Measurements from ENCODE around the gene SEMA4D. TPM values are rescaled to one million over a fixed set of nuclear protein-coding genes. Genes with fewer than 3 reads are reported as not detected.

Gene SEMA4D
- total RNA-seq, 1 donor from 2014 or later, result 13.5 TPM

DNA sequence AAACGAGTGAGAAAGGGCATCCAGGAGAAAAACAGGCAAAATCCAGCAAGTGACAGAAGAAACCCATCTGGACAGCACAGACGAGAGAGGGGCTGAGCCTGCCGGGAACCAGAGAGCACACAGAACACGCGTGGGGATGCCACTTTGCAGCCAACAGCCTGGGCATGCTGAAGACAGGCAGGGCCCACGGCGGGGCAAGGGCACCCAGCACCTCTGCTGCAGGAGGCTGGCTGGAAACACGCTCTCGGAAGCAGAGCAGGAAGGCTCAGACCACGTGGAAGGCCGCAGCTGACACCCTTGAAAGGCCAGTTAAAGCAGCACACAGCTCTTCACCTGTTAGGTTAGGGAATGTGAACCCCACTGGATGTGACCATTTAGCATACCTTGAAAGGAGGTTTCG is 103.5 kb downstream of the SEMA4D start:
- no peak for DNase-seq (ENCODE audit: low spot score in 2 of 2)
- no peak overlapping the region for H3K27ac ChIP-seq
- H3K4me3 ChIP-seq, result no peak overlapping the region
- intact Hi-C loops (cut with DNase I), result no loop called here
- no peaks in the 10 kb centered on the region for H3K9me3 ChIP-seq
- no peaks in the 10 kb centered on the region for H3K27me3 ChIP-seq
- peaks cover 22 to 25% of the 10 kb centered on the region in 2 donors for H3K36me3 ChIP-seq
- no peak for TF ChIP-seq CTCF (IDR thresholded peaks at IDR 0.05)
- no peaks in the 10 kb centered on the region for H3K4me1 ChIP-seq

DNA sequence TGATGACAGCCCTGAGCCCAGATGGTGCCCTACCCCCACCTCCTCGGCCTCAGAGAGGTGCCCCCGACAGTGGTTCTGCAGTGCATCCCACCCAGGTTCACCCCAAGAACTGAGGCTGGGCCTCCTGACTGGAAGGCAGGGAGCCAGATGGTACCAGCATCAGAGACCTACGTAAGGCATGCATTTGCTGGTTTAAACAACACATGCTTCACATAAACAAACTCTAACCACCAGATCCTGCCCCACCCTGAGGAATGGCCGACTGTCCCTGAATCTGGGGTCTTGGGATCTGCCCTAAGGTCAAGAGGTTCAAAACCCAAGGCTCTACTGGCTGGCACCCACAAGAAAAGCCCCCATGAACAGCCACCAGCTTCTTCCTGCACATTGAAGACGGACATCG is 106.3 kb downstream of the SEMA4D start:
- H3K4me1 ChIP-seq, result no peaks in the 10 kb centered on the region
- H3K27me3 ChIP-seq, result no peaks in the 10 kb centered on the region
- no peak for DNase-seq (ENCODE audit: low spot score in 2 of 2)
- H3K36me3 ChIP-seq, result peaks cover 27 to 30% of the 10 kb centered on the region in 2 donors
- TF ChIP-seq CTCF (IDR thresholded peaks at IDR 0.05), result no peak
- intact Hi-C loops (cut with DNase I), result no loop called here
- no peaks in the 10 kb centered on the region for H3K9me3 ChIP-seq
- H3K4me3 ChIP-seq, result no peak overlapping the region
- H3K27ac ChIP-seq, result no peak overlapping the region

DNA sequence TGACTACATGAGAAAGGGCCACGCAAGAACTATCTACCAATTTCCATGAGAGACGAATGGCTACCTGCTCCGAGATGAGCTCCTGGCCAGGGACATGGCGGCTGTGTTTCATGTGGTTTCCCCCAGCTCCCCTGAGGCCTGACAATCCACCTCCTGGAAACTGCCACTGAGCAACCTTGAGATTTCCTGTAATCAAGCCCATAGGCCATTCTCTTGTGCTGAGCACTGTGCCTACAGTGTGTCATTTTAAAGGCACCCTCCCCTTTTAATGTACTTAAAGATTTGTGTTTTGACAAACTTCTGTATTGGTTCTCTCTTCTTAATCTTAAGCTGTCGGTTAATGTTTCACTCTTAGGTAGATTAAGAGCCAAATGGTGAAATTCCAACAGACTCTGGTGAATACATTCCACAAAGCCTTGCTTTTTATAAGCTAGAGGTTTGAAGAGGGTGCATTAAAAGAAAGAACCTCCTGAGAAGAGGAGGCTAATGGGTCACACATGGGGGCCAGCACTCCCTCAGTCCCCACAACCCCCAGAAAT is 107.3 kb downstream of the SEMA4D start:
- H3K36me3 ChIP-seq, result peaks cover 28 to 34% of the 10 kb centered on the region in 2 donors
- no peak for TF ChIP-seq CTCF (IDR thresholded peaks at IDR 0.05)
- no peak overlapping the region for H3K27ac ChIP-seq

DNA sequence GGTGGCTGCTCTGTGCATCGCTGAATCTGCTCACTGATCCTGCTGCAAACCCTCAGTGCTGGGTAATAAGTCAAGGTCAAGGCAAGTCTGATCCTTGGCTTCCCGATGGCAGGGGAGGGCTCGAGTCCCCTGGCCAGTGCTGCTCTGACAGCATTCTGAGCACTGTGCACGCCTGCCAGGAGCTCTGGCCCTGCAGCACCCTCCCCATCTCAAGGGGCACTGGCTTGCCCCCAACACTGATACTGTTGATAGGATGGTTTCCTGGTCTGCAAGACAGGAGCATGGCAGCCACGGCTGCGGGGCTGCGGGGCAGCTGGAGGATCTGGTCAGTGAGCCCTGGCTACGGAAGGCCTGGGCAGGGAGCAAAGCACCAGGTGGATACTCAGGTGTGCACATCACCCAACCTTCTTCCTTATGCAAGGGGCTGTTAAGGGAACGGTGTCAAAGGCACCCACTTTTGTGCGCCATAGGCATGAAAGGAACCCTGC is 107.8 kb downstream of the SEMA4D start:
- Histone ChIP-seq H3K9me3 (no peaks in the 10 kb centered on the region), H3K36me3 (peaks cover 30 to 38% of the 10 kb centered on the region in 2 donors), H3K4me3 (no peak overlapping the region), H3K27me3 (no peaks in the 10 kb centered on the region), H3K4me1 (no peaks in the 10 kb centered on the region), H3K27ac (no peak overlapping the region)
- DNase-seq (ENCODE audit: low spot score in 2 of 2), result no peak
- TF ChIP-seq CTCF (IDR thresholded peaks at IDR 0.05), result no peak
- intact Hi-C loops (cut with DNase I), result no loop called here

More for the DNA sequence above, 107.3 kb downstream of the SEMA4D start:
- Histone ChIP-seq H3K4me3 (no peak overlapping the region), H3K27me3 (no peaks in the 10 kb centered on the region), H3K9me3 (no peaks in the 10 kb centered on the region), H3K4me1 (no peaks in the 10 kb centered on the region)
- no peak for DNase-seq (ENCODE audit: low spot score in 2 of 2)
- intact Hi-C loops (cut with DNase I), result no loop called here

- TF ChIP-seq CTCF (IDR thresholded peaks at IDR 0.05), result no peak
- no peaks in the 10 kb centered on the region for H3K4me1 ChIP-seq
- no peaks in the 10 kb centered on the region for H3K9me3 ChIP-seq
- intact Hi-C loops (cut with DNase I), result no loop called here
- H3K27me3 ChIP-seq, result no peaks in the 10 kb centered on the region
- no peak overlapping the region for H3K27ac ChIP-seq
- H3K4me3 ChIP-seq, result no peak overlapping the region
- H3K36me3 ChIP-seq, result peaks cover 30 to 43% of the 10 kb centered on the region in 2 donors
- DNase-seq (ENCODE audit: low spot score in 2 of 2), result no peak
Observed at GRCh38 chr9:89388868-89389177, 109.1 kb downstream of the SEMA4D start.

Data from ascending aorta (tissue), 2 donors.